Erythroblast (primary cell): ENCODE results near the gene ANGEL1.

Experiments
- DNase-seq, 2 experiments: peaks; one replicate each; lab custom pipeline; 2025; lab: John Stamatoyannopoulos, UW
- GATA1 ChIP-seq: IDR thresholded peaks from 2 replicates; pipeline ENCODE4 v1.6.1; 2011; ENCODE audit warnings: low read depth, mild to moderate bottlenecking, control low read depth, low read length, moderate library complexity
- POLR2A ChIP-seq: IDR thresholded peaks from 2 replicates; pipeline ENCODE4 v1.6.1; 2011; ENCODE audit warnings: mild to moderate bottlenecking, low read length

Gene ANGEL1

GRCh38 chr14:76793956-76794355 lies 18.7 kb downstream of the ANGEL1 start:
- no peak for DNase-seq
- no peak for TF ChIP-seq GATA1
- TF ChIP-seq POLR2A = no peak

- no peak for DNase-seq
- no peak for TF ChIP-seq POLR2A
- no peak for TF ChIP-seq GATA1
Observed at GRCh38 chr14:76793324-76793723, 19.4 kb downstream of the ANGEL1 start.

GRCh38 chr14:76792422-76792821 lies 20.3 kb downstream of the ANGEL1 start:
- TF ChIP-seq GATA1 (no peak), POLR2A (no peak)
- DNase-seq = no peak

GRCh38 chr14:76786601-76787000 lies 26.1 kb downstream of the ANGEL1 start:
- DNase-seq = peak in 1 of 2 experiments; percentile 27
- no peak for TF ChIP-seq POLR2A
- TF ChIP-seq GATA1 = no peak

- TF ChIP-seq POLR2A = no peak
- TF ChIP-seq GATA1 = no peak
- DNase-seq = peak; percentile 81 to 87
Observed at GRCh38 chr14:76784881-76785280, 27.8 kb downstream of the ANGEL1 start.

- TF ChIP-seq GATA1 (no peak), POLR2A (no peak)
- DNase-seq = no peak
Observed at GRCh38 chr14:76784266-76784874, 28.3 kb downstream of the ANGEL1 start.

- no peak for DNase-seq
- TF ChIP-seq POLR2A (no peak), GATA1 (no peak)
Observed at GRCh38 chr14:76782885-76783566, 29.7 kb downstream of the ANGEL1 start.

GRCh38 chr14:76782115-76782884 lies 30.4 kb downstream of the ANGEL1 start:
- no peak for TF ChIP-seq POLR2A
- TF ChIP-seq GATA1 = no peak
- no peak for DNase-seq

- no peak for TF ChIP-seq POLR2A
- no peak for DNase-seq
Observed at GRCh38 chr14:76781648-76782051, 31.0 kb downstream of the ANGEL1 start.

- no peak for TF ChIP-seq POLR2A
- no peak for TF ChIP-seq GATA1
- no peak for DNase-seq
Observed at GRCh38 chr14:76780875-76781647, 31.6 kb downstream of the ANGEL1 start.

- no peak for DNase-seq
- no peak for TF ChIP-seq GATA1
- no peak for TF ChIP-seq POLR2A
Observed at GRCh38 chr14:76780360-76780759, 32.3 kb downstream of the ANGEL1 start.

GRCh38 chr14:76780058-76780345 lies 32.7 kb downstream of the ANGEL1 start:
- no peak for TF ChIP-seq GATA1
- TF ChIP-seq POLR2A = no peak
- DNase-seq = no peak

GRCh38 chr14:76779221-76780057 lies 33.2 kb downstream of the ANGEL1 start:
- TF ChIP-seq POLR2A (no peak), GATA1 (no peak)
- no peak for DNase-seq
